ENCODE measurements around the gene ARHGAP42.
A peak's percentile ranks its signal among the peaks of the same experiment; 100 is the strongest.

Gene ARHGAP42

DNA sequence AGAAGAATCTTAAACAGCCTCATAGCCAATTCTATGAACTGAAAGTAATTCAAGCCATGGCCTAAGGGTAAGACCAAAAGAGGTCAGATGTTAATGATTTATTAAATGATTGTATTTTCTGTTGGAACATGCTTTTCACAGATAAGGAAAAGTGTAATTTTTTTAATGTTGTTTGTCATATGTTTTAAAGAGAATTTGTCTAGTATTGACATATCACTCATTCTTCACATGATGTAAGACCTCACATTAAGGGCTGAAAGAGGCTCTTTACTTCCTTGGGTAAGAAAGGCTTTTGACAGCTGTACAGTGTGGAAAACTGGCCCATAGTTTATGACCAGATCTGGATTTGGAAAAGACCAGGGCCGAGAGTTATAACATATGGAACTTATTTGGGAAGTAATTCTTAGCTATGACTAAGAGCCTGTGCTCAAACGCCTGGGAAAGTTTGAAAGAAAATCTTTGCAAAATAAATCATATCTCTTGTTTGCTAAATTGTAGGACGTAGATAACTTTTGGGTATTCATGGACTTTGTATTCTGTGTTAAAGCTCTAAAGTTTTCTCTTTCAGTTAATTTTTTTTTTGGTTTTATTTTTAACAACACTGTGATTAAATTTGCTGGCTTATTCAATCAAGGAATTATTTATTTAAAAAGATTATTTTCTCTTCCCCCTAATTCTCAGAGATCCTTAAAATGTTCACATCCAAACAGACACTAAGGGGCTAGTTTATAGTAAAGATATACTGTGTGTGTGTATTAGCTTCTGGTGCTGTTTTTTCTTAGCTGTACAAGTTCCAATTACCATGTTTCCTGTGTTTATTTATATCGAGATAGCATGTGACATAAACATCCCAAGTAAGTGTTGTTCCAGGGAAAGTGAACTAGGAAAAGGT, 162.2 kb downstream of the ARHGAP42 start:
- DNase-seq = no peak

DNA sequence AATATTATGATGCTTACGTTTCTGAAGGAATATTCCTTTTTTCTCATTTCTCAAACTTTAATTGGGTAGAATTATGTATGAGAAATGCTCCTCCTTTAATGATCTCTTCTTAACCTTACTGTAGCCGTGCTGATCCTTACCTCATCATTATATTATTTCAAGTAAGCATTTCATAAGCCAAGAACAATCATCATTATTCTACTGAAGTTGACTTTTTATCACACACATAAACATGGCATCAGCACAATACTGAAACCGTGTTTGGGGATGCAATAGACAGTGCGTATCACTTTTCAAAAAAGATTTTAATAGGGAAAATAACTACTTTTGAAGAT, 162.8 kb downstream of the ARHGAP42 start:
- no peak for DNase-seq

DNA sequence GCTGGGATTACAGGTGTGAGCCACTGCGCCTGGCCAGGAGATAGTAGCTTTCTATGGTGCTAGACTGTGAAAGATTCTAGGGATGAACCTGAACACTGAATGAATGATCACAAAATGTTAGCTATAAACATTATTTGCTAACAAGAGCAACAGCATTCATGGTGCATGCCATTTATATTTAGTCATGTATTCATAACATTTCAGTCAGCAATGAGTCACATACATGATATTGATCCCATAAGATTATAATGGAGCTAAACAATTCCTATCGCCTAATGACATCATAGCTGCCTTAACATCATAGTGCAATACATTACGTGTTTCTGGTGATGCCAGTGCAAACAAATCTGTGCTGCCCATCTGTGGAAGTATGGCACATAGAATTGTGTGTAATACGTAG, 164.1 kb downstream of the ARHGAP42 start:
- DNase-seq = no peak

DNA sequence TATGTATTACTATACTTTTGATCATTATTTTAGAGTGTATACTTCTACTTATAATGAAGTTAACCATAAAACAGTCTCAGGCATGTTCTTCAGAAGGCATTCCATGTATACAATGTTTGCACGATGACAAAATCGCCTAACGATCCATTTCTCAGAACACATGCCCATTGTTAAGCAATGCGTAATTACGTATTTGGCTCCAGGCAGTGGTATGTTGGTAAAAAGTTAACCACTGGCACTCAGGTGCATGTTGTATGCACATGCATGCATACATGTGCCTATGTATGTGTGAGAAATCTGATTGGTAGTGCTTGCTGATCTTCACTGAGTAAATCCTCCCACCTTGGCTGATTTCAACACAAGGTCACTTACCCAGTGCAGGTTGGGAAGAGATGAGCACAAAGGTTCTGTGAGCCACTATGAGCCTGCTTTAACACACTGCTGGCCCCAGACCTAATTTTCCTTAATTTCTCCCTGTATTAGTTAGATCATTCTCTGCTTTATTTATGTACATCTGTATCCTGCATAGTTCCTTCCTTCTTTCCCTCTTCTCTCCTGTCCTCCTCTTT, 164.6 kb downstream of the ARHGAP42 start:
- DNase-seq = no peak

DNA sequence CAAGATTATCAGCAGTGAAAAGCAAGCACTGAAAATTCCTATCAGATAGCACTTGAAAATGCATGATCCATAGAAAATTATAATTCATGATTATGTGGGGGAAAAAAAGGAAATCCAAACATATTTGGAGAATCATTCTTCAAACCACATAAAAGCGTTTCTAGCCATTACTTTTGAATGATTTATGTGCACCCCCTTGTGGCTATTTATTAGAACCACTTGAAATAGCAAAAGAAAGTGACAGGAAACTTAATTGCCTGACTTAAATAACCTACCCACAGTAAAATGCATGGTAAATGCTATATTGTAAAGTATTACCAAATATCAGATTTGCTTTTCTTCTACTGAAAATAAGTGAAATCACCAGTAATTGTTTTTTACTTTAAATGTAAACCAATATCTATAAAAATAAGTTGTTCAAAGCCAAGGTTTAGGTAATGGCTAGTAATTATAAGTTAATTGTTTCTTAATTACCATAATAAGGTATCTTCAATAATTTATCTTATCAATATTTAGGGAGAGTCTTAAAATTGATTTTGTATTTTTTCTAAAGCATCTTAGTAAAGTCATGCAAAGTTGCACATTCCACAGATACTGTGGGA, 168.5 kb downstream of the ARHGAP42 start:
- DNase-seq = peak; percentile 13

DNA sequence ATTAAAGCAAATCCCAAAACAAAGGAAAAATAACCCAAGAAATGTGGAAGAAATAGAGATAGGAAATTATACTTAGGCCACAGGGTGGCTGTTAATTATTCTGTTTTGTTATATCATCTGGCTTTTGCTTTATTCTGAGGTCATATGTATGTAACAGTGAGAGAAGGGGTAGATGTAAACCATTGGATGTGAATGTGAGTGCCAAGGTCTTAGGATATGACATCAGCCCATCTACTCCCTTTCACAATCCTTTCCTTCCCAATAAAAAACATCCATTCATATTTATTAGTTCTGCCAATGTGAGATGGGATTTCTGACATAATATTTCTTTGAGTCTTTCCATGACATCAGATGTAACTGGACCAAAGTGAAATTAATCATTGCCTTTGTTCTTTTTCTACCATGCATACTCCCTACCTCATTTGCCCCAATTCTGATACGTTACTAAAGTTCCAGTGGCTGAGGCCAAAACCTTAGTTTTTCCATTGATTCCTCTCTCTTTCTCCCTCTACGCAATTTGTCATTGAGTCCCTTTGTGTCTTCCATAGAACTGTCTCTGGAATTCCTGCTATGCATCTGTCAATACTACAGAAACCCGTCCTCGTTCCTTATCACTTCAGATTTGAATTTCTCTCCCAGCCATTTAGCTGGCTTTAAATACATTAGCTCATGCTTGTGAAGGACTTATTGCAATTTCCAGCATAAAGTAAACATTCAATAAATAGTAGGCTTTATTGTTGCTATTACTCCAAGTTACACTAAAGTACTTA, 170.3 kb downstream of the ARHGAP42 start:
- DNase-seq = no peak

DNA sequence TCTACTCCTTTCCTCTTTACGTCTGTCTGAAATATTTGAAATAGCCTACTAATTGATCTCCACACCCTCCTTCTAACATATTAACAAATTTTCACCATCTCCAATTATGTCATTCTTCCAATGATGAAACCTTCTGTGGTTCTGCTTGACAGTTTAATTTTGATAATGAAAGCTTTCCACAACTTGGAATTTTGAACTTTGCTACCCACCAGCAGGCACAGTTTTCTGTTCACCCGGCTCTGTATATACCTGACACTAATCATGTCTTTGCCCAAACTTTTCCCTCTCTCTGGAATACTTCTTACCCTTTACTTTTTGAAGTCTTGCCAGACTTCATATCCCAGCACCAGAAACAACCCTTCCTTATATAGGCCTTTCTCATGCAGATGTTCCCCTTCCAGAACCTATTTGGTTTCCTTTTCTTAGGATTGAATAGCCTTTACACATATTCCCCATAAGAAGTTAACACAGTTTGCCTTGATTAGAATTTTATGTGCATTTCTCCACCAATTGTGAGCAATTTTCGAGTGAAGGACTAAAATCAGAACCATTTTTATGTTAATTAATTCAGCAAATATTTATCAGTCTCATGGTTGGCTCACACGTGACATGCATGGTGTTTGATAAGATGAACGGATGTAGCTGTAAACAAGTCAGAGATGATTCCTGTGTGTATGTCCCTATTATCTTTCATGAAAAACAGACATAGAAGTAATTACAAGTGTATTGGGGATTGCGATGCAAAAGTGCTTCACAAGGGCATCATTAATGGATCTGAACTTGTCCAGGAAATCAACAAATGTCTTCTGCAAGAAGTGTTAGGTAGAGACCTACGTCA, 173.4 kb downstream of the ARHGAP42 start:
- DNase-seq = no peak

DNA sequence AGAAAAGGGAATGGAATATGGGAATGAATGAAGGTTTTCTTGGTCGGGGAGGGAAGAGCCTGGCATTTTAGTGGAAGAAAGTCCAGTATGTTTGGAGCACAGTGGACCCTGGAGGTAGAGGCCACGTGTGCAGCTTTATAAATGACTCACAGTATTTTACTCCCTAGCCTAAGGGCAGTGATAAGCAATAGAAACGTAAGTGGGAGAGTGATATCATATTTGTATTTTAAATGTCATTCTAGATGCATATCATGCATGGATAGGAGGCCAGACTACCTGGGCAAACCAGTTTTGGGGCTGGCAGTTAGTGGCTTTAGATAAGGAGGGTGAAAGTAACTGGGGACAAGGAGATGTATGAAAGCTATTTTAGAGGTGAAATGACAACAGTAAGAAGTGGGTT, 174.1 kb downstream of the ARHGAP42 start:
- DNase-seq = no peak

DNA sequence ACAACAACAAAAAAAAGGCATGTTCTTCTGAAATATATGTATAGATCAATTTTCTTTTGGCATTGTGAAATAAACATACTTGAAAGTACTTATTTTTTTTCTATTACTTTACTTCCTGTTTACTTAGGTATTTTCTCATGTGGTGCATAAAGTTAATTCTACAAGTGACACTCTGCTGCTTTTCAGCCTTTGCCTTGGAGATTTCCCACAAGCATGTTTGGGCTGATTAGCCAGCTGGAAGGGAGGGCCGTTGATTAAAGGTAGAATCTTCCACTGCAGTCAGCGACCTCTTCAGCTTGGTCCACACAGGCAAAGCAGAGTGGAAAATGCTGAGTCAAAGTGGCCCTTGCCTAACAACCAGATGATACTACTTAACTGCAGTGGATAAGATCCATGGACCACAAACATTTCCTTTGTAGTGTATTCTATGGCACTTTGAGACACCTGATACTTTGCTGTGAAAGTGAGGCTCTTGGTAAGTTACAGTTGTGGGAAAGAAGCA, 176.0 kb downstream of the ARHGAP42 start:
- DNase-seq = peak; percentile 6

DNA sequence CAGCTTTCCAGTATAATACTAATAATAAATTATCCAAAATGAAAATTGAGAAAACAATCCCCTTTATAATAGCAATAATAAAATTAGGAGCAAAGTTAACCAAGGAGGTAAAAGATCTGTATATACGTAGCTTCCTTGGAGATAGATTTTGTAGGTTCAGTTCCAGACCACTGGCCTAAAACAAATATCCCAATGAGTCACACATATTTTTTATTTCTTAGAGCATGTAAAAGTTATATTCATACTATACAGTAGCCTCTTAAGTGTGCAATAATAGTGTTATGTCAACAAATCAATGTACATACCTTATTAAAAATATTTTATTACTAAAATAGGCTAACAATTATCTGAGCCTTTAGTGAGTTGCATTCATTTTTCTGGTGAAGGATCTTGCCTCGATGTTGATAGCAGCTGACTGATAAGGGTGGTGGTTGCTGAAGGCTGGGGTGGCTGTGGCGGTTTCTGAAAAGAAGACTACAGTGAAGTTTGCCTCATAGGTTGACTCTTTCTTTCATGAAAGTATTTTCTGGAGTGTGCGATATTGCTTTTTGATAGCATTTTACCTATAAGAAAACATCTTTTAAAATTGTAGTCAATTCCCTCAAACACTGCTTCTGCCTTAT, 178.5 kb downstream of the ARHGAP42 start:
- no peak for DNase-seq

DNA sequence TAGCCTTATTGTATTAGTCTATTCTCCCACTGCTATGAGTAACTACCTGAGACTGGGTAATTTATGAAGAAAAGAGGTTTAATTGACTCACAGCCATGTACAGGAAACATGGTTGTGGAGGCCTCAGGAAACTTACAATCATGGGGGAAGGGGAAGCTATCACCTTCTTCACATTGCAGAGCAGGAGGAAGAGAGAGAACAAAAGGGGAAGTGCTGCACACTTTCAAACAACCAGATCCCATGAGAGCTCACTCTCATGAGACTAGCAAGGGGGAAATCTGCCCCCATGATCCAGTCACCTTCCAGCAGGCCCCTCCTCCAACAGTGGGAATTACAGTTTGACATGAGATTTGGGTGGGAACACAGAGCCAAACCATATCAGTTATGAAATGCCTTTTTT, 179.4 kb downstream of the ARHGAP42 start:
- DNase-seq = no peak

DNA sequence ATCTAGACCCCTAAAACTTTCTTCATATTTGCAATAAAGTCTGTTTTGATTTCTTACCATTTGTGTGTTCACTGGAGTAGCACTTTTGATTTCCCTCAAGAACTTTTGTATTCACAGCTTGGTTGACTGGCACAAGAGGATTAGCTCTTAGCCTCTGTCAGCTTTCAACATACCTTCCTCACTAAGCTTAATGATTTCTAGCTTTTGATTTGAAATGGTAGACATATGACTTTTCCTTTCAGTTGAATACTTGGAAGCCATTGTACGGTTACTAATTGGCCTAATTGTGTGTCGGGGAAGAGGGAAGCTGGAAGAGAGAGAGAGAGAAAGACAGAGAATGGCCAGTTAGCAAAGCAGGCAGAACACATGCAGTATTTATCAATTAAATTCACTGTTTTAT, 180.5 kb downstream of the ARHGAP42 start:
- DNase-seq = no peak

DNA sequence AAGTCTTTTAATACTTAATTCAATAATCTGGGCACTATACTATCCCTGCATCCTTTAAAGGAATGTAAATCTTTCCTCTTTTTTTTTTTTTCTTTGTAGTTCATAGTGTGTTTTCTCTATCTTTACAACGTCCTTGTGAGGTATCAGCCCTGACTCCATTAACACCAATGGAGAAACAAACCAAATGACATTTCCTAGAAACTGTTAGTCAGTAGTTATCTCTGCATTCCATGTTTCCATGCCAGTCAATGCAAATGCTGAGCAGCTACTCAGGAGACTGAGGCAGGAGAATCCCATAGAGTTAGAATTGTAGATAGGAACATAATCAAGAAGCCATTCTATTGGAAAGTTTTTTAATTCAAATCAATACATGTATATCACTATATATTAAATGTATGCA, 182.2 kb downstream of the ARHGAP42 start:
- DNase-seq = no peak

DNA sequence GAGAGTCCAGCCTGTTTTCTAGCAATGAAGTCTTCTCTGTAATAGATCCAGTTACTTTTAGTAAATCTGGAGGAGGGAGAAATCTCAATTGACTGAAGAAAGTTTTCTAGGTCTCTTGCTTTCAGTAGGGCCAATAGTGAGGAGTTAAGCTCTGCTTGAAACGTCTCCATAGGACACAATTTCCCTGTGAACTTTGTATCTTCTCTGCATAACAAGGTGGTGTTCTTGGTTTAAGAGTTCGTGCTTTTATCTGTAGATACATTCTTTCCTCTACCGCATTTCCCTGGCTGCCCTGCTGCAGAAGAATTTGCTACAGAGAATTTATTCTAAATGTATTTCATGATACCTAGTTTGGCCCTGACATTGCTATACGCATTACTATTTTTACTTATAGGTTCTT, 183.1 kb downstream of the ARHGAP42 start:
- DNase-seq = no peak

DNA sequence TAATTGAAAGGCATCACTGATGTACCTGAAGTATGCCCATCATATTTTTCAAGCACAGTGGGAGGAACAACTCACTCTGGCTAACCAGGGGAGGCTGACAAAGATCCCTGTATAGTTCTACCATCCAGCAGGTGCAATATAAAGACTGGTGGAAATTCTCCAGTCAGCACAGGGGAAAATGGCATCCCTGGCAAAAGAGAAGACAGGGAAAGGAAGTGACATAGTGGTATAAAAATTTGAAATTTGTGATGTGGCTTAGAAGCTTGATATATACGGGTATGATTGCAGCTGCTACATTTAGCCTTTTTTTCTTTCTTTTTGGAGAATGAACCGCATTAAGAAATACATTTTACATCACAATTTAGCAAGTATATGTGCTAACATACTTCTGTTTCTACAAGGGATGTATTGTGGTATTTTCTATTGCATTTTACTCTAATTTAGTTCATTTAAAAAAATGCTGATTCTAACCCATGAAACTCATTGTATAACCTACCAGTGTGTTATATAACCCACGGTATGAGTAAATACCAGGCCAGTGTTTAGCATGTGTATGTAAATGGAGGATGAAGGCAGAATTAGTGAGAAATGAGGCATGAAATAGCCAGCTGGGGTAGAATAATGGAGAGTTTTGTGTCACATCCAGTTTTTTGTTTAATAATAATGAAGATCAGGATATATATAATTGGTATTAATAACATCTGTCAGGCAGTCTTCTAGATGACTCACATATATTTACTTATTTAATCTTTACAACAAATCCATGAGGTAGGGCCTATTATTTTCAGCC, 186.1 kb downstream of the ARHGAP42 start:
- DNase-seq = no peak

DNA sequence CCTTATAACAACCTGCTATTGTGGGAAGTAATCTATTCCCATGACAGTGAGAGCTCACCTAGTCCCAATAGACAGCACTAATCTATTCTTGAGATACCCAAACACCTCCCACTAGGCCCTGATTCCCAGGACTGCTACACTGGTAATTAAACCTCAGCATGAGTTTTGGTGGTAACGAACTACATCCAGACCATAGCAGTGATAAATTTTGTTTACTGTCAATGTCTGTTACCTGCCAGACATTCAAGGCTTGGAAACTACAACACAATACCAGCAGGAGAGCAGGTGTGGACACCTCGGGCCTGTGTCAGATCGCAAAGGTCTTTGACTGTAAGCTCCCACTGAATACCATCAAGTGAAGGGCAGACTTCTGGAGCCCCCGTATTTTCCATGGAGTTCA, 187.1 kb downstream of the ARHGAP42 start:
- no peak for DNase-seq

DNA sequence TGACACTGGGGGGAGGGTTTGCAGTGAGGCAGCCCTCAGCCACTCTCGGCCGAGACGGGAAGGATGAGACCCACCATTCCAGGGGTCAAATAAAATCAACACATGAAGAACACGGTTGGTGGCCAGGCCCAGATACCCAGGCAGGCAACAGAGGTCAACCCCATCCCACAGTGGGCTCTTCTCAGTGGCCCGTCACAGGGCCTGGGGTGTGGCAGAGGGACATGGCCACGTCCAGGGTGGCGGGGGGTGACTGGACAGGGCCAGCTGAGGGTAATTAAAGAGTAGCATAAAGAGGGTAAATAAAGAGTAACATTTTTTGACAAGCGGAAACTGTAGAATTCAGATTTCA, 188.4 kb downstream of the ARHGAP42 start:
- no peak for DNase-seq

DNA sequence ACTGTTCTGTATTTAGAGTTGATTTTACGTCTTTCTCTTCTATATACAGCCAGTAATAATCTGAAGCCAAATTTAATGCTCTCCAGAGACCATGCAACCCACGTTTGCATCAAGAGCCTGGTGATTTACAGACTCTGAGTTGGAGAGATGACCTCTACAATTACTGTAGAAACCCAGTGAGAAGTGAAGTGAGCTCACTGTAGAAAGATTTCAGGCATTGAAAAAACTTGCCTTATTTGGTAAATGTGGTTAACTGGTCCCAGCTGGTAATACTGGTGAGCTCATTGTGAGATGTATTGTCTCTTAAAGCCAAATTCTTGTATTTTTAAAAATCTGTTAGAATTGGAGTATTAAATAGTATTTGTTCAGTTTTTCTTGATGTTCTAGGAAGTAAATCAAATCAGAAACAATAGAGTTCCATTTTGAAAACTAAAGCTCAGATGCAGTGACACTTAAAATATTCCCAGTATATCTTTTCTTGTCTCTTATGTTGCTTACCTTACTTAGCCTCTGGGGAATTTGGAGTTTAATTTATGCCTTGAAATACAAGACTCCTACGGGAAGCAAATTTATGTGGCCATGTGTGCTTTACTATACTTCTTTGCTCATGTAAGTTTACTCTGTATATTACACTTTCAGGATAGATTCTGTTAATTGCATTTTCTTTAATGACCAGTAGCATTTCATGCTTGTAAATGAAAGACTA, 189.9 kb downstream of the ARHGAP42 start:
- no peak for DNase-seq

DNA sequence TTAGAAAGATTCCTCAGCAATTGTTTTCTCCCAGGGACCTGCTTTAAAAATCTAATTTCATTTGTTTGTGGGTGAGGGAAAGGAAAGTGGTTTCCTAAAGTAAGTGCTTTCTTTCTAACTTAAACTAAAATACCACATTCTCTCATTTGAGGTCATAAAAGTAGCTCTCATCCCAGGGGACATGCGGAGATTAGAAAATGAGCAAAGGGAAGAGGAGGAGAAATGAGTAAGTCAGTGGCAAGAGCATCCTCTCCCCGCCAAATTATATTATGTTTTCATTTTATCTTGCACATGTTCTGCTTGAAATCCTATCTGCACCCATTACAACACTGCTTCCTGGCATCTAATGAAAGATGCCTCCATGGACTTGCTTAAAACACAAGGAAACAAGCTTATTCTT, 191.4 kb downstream of the ARHGAP42 start:
- DNase-seq = no peak

DNA sequence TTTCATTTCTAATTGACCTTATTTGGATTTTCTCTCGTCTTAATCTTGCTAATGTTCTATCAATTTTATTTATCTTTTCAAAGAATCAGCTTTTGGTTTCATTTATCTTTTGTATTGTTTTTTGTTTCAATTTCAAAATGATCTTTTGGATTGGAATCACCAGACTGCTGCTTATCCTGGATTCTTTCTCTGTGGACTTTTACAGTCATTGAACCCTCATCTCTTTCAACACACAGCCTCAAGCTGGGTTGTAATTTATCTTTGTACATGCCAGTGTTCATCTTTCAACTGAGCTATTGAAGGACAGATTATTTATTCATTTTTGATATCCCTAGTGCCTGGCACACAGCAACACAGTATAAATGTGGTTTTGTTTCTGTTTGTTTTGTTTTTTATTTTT, 195.9 kb downstream of the ARHGAP42 start:
- DNase-seq = no peak

DNA sequence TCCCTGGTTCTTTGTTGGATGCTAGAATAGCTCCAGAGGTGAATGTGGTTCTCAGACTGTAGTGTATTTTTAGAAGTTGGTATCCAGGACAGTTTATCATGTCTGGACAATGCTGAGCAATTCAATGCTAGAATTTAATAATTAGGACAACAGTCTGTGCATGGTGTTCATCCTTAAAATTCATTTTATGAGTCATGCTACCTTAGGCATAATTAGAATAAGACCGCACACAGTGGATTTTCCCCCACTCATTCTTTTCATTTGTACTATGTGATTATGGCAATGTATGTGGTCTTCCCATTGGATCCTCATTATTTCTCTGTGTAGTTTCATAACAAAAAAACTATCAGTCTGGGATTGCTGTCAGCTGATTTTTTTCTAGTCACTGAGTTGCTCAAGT, 196.7 kb downstream of the ARHGAP42 start:
- no peak for DNase-seq

Data from NCI-H2029 treated with DMSO at 0.1 percent for 48 hours (cell line).